ENCODE results near the gene SPATA21.

SPATA21 gene

DNA sequence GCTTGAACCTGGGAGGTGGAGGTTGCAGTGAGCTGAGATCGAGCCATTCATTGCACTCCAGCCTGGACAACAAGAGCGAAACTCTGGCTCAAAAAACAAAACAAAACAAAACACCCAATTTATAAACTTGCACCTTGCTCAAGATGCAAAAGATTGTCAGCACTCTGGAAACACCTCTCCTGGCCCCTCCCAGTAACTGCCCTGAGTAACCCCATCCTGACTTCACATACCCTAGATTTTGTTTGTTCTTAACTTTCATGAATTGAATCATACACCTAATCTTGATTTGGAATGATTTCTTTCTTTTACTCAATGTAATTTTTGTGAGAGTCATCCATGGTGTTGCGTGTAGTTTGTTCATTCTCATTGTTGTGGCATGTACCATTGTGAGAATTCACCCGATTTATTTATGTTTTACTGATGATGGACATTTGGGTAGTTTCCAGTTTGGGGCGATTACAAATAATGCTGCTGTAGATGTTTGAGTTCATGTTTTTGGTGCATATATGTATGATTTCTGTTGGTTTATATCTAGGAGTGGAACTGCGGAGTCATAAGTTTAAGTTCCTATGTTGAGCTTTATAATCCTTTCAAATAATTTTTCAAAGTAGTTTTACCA, 13.7 kb upstream of the SPATA21 start:
- DNase-seq, result no peak

DNA sequence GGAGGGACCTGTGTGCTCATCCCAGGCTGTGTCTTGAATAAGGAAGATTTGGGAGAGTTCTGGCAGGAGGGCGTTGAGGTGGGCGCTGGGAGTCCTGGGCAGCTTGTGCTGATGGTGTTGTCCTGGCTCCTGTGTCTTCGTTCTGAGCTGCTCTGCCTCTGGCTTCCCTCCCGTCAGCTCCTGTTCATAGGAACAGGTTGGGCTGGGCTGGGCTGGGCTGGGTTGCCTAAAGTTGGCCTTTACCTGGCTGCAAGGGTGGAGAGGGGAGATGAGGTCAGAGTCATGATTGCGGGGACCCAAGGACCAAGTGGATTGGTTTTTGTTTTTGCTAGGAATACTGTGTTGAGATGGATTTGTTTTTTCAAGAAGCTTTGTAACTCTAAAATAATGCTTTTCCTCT, 12.4 kb upstream of the SPATA21 start:
- no peak for DNase-seq

GRCh38 chr1:16449065-16449464, 11.8 kb upstream of the SPATA21 start:
- DNase-seq, result no peak

DNA sequence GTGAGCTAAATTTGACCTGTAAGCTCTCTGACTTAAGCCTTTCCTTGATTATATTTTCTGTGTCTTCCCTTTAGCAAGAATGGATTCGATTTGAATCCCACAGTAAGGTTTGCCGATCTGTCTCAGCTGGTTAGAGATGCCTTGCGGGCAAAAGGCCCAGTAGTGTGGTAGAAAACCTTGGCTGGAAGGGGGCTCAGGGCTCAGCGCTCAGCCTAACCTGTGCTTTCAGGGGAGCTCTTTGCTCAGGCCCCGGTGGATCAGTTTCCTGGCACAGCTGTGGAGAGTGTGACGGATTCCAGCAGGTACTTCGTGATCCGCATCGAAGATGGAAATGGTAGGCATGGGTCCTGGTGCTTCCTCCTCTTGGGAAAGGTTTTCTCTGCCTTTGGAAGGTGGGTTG, 10.4 kb upstream of the SPATA21 start:
- DNase-seq, result no peak

GRCh38 chr1:16446116-16446515, 8.9 kb upstream of the SPATA21 start:
- no peak for DNase-seq

DNA sequence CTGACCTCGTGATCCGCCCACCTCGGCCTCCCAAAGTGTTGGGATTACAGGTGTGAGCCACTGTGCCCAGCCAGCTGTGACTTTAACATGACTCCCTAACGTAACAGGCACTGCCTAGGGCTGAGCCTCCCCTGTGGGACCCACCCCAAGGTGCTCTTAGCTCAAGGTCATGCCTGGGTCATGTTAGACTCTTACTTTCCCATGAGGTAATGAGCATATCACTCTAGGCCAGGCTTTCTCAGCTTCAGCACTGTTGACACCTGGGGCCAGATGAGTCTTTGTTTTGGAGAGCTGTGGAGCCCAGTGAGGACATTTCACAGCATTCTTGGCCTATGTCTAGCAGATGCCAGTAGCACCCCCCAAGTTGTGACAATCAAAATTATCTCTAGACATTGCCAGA, 7.8 kb upstream of the SPATA21 start:
- no peak for DNase-seq

DNA sequence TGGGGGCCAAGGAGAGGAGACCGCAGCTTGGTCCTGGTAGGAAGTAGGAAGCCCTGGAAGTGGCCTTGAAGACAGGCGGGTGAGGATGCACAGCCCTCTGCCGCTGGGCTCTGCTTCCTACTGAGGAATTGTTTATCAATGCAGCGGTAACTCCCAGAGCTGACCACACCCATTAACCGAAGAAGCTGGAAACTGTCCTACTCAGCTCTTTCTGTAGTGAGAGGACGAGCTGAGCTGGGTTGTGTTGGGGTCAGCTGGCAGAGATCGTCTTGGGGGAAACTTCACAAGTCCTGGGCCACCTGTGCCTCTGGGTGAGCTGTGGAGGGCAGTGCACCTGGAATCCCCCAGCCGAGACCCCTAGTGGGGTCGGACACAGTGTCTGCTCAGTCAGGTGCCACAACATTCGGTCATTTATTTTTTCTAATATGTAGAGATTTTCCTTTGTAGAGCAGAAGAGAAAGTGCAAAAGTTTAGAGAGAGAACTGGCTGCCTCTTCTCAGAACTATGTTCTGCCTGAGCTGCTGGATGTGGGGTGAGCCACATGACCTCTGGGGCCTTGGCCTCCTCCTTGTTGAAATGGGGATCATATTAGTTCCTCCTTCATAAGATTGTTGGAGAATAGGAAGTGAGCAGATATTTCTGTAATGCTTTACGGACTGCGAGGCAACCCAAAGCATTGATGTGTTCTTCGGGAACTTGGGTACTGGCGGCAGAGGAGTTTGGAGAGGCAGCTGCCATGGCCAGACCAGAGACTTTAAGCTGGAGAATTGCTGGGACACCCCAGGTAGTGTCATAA, 6.9 kb upstream of the SPATA21 start:
- no peak for DNase-seq

- no peak for DNase-seq
Observed at GRCh38 chr1:16442941-16443340, 5.7 kb upstream of the SPATA21 start.

DNA sequence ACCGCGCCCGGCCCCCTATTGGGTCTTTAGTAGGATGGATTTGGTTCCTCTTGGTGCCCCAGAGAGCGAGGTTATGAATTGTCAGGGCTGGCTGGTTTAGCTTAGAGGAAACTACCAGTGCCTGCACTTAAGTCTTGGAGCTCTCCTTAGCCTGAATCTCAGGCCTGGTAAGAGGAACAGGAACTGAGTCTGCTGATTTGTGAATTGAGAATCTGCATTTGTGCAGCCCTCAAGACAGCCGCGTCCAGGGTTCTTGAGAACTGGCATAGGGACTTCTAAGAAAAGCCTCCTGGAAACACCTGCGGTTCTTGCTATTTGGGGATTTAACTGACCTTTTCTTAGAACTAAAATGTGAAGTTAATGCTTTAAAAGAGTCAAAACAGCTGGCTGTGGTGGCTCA, 5.0 kb upstream of the SPATA21 start:
- no peak for DNase-seq

DNA sequence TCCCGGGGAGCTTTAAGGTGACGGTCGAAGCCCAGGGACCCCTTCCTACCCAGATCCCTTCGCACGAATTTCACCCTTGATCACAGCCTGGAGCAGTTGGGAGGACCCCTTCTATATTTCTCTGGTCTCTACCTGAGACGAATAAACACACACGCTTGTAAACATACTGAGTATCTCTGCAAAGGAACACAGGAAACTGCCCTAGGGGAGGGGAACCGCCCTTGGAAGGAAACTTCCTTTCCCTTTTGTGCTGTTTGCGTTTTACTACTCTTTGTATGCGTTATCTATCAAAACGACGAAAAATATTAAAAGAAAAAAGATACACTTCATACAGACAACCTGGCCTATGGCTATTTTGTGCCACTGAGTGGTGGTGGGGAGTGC, 4.0 kb upstream of the SPATA21 start:
- DNase-seq, result peak in 1 of 3 experiments; percentile 38

DNA sequence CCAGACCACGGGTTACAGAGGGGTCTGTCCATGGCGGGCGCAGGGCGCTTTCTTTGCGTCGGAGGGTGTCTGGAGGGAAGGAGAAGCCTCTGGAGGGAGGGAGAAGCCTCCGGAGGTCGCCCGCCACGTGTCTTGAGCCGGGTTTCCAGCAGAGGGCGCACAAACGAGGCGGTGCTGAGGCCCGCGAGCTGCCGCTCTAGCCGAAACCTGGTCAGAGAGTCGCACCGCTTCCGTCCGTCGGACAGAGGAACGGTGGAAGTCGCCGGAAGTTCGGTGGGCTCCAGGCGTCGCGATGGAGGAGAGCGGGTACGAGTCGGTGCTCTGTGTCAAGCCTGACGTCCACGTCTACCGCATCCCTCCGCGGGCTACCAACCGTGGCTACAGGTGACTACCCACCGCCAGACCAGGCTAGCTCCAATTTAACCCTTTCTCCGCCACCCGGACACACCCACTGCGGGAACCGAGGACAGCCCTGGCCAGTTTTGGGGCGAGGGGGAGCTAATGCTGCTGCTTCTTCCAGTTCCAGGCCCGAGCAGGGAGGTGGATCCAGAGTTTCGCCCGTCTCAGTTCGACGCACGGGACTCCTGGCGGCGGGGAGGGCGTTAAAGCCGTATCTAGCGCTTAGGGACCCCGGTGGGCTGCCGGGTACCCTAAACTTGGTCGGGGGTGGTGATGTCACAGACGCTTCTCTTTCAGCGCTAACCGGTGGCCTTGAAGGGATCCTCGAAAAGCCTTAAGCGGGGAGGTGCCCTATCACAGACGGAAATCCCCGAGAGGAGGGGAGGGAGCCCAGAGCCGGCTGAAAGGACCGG, 3.5 kb upstream of the SPATA21 start, which contains the start of gene NECAP2:
NECAP2 (plus strand) TSS at position 255 of the 812 bp plus-strand sequence; CDS start at position 293, 38 bp downstream.
- peak; percentile 89 to 93 (median 91) for DNase-seq

DNA sequence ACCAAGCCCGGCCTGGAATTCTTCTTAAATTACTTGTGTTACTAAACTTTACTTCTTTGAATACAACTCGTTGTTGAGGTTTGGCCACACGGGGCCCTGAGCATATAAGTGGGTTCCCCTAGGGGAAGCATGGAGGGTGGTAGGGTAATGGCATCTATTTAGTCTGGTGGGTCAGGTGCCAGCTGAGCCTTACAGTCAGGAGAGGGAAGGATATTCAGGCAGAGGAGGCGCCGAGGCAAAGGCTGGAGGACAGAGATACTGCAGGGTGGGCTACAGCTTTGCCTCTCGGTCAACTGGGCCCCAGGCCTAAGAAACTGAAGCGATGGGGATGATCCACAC, 2.9 kb upstream of the SPATA21 start:
- DNase-seq, result no peak

DNA sequence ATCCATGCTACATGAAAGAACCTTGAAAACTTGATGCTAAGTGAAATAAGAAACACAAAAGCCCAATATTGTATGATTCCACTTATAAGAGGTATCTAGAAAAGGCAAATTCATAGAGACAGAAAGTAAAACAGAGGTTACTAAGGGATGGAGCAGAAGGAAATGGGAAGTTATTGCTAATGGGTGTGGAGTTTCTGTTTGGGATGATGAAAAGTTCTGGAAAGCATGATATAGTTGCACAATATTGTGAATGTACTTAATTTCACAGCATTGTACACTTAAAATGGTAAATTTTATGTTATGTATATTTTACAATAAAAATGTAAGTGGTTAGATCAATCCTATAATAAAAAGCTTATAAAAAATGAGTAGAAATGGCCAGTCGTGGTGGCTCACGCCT, 1.7 kb upstream of the SPATA21 start:
- DNase-seq, result no peak

GRCh38 chr1:16438516-16438915, 1.3 kb upstream of the SPATA21 start:
- DNase-seq, result no peak

DNA sequence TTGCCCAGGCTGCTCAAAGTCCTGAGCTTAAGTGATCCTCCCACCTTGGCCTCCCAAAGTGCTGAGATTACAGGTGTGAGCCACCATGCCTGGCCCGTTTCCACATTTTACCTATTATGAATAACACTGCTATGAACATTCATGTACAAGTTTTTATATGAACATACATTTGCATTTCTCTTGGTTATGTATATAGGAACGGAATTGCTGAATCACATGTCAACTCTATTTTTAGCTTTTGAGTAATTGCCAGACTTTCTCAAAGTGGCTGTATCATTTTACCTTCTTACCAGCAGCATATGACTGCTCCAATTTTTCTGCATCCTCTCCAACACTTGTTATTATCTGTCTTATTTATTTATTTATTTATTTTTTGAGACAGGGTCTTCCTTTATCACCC, 2.7 kb downstream of the SPATA21 start:
- no peak for DNase-seq

DNA sequence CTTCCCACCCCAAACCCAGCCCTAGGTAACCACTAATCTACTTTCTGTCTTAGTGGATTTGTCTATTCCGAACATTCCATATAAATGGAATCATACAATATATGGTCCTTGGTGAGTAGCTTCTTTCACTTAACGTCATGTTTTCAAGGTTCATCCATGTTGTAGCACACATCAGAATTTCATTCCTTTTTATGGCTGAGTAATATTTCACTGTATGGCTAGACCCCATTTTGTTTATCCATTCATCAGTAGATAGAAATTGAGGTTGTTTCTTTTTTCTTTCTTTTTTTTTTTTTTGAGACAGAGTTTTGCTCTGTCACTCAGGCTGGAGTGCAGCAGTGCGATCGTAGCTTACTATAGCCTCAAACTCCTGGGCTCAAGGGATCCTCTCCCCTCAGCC, 3.2 kb downstream of the SPATA21 start:
- no peak for DNase-seq

- no peak for DNase-seq
Observed at GRCh38 chr1:16433030-16433429, 4.2 kb downstream of the SPATA21 start.

GRCh38 chr1:16430606-16431005, 6.6 kb downstream of the SPATA21 start:
- DNase-seq, result no peak

DNA sequence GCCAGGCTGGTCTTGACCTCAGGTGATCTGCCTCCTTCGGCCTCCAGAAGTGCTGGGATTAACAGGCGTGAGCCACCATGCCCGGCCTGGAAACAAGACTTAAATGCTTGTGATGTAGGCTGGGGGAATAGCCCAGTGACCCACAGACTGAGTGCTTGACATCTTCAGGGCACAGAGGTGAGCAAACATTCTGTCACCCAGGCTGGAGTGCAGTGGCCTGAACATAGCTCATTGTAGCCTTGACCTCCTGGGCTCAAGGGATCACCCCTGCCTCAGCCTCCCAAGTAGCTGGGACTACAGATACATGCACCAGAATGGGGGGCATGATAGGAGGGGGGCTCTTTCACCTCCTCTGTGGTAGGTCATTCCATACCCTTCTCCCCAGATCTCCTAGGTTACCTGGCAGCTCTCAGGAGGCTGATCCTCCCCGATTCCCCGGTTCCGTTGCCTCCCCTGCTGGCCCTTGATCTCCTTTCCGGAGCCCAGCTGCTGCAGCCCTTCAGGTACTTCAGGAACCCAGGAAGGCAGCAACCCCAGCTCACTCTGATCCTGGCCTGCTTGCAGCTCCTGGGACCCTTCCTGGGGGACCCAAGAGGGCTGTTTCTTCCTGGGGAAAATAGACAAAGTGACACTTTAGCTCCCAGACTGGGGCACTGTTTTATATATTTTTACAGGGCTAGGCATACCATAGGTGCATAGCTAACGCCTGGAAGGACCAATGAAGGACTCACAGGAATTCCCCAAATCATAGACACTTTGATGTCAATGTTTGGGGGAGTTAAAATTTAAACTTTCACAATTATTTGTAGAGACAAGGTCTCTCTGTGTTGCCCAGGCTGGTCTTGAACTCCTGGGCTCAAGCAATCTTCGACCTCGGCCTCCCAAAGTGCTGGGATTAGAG, 11.8 kb downstream of the SPATA21 start:
- DNase-seq, result no peak

GRCh38 chr1:16422041-16422440, 15.2 kb downstream of the SPATA21 start:
- no peak for DNase-seq

GRCh38 chr1:16421201-16421600, 16.0 kb downstream of the SPATA21 start:
- DNase-seq, result no peak

DNA sequence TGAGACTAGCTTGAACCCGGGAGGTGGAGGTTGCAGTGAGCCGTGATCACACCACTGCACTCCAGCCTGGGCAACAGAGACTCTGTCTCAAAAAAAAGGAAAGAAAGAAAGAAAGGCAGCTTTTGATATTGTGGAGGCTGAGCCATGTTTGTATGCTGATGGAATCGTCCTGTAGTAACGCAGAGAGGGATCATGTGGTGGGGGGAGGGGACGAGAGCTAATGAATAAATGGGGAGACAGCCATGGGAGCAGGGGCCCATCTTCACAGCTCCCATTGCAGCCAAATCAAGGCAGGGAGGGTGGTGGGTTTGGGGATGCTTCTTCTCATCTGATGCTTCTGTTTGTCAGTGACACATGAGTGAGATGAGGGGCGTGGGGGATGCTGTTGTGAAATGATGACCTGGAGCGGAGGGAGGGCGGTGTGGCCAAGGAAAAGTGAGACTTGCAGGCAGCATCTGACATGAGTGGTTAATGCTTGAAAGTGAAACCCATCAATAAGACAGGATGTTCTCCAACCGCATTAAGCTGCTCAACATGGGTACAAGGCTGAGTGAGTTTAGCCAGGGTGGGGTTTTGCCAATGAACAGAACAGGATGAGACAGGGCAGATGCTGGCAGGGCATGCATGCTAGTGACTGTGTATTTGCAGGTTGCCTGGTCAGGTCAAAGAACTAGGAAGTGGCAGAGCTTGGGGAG, 16.7 kb downstream of the SPATA21 start:
- no peak for DNase-seq
